Fibroblast of skin of left biceps (primary cell): ENCODE results near the gene TBX4.
A peak's percentile ranks its signal among the peaks of the same experiment; 100 is the strongest.

Experiments
- DNase-seq, 2 experiments: peaks; one replicate each; pipeline ENCODE4 v3.0.0-alpha.2; 2013; ENCODE audit warnings: low read depth in 2 of 2

Gene TBX4

DNA sequence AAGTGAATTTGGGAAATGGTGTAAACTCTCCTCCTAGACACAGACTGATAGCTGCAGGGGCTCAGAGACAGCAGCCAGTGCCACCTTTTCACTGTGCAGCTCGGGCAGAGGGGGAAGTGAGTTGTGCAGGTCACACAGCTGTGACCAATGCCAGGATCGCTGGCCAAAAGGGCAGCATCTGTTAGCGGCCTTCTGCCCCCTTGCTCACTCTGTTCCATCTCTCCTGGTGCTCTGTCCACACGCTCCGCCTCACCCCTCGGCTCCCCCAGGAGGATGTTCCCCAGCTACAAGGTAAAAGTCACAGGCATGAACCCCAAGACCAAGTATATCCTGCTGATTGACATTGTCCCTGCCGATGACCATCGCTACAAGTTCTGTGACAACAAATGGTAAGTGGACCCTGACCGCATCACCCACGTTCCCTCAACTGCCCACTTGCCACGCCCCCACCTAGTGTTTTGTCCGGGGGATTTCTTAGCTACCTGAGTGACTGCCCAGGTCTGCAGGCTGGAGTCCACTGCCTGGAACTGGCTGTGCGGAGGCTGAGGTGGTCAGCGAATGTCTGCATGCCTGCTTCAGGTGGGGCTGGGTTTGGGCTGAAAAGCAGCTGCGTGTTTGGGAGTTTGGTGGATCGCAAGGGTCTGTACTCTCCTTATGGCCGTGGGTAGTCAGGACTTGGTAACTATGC is 13.5 kb downstream of the TBX4 start:
- DNase-seq, result no peak

DNA sequence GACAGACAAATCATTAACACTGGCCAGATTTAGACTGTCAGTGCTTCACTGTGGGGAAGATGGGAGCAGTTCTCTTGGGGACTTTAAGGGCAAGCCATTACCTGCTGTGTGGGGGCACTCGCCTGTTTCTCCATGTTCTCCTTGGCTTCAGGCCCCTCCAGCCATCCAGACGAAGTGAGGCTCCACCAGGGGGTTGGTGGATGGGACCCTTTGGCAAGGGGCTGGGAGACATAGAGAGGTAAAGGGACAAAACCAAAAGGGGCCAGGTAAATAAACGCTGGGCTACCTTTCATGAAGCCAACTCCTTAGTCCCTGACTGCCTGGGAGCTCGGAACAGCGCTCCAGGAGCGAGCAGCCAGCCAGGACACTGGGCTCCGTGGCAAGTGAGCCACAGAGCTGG is 14.0 kb downstream of the TBX4 start:
- DNase-seq, result no peak

DNA sequence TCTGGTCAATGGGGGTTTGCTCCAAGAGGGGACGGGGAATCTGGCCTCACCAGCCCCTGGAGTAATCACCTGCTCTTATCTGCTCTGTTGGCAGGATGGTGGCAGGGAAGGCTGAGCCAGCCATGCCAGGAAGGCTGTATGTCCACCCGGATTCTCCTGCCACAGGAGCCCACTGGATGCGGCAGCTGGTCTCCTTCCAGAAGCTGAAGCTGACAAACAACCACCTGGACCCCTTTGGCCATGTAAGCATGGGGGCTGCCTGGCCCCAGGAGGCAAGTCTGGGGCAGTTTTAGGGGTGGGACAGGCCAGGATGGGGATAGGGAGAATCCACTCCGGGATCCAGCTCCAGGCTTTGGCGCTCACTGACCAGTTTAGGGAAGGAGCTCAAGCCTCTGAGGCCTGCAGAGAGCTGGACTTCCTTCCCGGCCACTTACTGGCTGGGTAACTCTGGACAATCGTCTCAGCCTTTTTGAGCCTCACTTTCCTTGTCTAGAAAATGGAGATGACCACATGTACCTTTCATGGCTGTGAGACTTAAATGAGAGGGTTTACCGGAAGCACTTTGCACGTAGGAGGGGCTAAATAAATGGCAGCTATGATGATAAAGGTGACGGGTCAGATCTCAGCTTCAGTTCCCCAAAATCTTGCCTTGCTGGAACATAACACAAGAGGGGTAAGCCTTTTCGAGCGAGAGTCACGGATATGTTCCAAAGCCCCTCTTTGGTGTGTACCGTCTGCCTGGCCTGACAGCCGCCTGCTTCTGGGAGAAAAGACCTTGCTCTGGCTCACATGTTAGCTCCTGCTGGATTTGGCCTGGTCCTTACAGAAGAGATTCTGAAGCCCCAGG is 15.4 kb downstream of the TBX4 start:
- no peak for DNase-seq

DNA sequence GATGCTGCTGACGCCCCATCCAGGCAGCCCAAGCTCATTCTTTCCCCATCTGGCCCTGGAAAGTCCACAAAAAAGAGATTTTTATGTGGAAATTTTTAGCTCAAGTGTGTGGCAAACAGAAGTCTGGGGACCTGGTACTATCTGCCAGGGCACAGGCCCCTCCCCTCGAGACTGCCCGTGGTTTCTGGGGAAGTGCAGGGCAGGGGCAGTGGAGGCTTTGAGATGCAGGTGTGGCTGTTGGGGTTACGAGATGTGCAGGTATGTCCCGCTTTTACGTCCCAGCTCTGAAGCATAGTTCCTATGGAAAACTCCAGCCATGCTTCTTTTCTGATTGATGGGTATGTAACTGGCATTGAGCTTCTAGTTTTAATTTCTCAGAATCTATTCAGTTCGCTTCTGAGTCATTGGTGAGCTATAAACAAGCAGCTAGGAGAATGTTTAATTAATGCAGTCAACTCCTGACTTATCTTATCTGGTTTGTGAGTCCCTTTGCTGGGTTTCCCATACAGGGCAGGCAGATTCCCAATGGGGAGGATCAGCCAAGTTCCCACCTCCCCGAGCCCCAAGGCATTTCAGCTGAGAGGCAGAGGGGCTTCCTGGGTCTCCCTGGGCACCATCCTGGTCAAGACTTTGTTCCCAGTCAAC is 16.2 kb downstream of the TBX4 start:
- DNase-seq, result no peak

DNA sequence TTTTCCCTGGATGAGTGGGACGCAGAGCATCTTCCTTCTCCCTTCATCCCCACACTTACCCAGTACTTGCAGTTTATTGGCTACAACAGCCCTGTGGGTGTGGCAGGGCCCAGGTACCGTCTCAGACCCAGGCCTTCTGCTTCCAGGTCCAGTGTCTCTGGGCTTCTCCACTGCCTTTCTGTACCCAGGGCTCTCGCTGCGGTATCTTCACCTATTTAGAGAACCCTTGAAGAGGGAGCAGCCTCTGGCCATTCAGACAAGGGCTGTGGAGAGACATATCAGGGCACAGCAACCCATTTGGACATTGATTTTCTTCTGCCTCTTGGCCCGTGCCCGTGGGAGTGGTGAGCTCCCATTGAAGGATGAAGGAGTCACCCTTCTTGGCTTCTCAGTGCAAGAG is 17.3 kb downstream of the TBX4 start:
- DNase-seq, result no peak

DNA sequence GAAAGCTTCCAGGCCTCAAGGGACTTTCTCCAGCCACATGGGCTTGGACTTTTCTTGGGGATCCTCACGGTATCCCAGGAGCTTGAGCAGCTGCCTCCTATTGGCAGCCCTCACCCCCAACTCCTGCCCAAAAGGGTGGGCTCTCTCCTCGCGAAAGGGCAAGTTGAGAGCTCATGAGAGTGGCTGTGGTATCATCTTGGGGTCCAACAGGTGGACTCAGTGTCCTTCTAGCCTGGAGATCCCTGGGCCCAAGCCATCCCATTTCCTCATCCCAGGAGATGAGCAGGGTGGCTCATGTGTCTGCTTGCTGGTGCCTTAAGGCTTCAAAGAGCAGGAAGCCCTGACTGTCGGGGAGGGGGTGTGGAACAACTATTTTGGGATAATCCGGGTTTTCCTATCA is 17.7 kb downstream of the TBX4 start:
- DNase-seq, result no peak

DNA sequence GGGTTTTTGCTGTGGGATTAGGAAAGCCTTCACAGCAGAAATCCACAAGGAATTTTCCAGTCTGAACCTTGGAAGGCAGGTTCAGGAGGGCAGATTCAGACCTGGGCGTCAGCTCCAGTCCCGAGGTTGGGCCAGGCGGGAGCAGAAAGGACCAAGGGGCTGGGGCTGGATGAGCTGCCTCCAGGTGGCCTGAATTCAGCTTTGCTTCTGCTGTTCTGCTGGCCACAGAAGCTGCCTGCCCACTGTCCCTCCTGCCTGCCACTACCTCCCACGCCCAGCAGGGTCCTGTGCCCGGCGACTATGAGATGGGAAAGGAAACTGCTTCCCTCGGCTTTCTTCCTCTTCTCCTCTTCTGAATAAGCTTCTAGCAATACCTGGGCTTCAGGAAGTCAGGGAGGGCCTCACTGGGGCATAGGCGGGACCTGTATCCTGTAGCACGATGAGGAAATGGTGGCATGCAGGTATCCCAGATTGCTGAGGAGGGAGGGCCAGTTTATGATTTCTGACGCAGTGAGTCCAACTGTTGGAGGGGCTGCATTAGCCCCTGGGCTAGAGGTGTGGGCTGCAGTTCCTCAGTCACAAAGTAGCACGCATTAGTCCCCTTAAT is 18.4 kb downstream of the TBX4 start:
- no peak for DNase-seq

DNA sequence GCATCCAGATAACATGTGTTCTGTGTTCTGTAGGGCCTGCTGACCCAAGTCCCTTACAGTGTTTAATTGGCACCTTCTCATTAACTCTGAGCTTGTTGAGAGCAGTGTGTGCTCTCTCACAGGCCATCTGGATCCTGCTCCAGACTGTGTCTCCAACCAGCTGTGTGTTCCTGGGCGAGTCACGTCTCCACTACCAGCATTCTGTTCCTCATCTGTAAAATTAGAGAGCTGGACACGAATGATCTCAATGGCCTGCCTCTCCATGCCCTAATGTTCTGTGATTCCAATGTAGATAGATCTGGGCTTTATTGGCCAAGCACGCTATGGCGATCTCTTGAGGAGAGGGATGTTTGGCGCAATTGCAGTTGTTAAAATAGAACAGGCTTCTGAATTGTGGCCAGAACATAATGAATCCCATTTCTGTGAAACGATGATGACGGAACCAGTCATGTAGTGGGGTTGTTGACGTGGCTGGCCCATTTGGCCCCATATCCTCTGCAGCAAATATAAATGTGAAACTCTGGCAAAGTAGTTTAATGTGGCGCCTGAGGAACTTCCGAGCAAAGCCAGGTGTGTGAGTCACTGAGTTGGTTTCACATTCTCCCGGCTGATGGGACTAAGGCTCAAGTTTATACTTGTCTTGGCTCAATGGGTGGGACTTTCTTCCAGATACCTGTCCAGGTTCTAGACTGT is 22.2 kb downstream of the TBX4 start:
- peak; percentile 19 to 21 for DNase-seq

DNA sequence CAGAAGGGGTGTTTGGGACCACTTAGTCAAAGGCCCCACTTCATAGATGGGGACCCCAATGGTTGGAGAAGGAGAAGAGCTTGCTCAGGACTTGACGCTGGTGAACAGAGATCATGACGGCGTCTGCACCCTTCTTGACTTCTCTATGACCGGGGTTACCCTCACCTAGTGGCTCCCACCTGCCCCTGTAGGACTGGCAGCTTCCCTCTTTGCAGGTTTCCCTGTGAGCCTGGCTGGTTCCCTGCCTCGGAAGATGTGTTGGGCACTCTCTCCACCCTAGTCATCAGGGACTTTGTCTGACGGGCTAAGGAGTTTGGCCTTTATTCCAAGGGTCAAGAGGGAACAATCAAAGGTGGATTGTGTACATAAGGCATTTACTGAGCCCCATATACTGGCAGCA is 22.7 kb downstream of the TBX4 start:
- DNase-seq, result no peak

DNA sequence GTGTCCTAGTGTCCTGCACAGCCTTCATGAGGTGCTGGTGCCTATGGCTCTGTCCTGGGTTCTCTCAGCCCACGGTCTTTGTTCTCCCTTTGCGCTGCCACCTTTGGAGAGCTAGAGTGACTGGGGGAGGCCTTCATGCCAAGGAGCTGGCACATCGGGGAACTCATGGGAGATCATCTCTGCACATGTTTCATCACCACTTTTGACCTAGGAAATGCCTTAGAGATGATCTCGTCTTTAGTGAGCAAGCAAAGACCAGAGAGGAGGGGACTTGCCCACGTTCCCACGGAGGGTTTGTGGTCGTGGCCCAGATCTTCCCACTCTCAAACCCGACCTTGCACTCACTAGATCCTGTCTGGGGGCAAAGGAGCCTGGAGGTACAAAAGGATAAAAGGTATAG is 23.5 kb downstream of the TBX4 start:
- no peak for DNase-seq

DNA sequence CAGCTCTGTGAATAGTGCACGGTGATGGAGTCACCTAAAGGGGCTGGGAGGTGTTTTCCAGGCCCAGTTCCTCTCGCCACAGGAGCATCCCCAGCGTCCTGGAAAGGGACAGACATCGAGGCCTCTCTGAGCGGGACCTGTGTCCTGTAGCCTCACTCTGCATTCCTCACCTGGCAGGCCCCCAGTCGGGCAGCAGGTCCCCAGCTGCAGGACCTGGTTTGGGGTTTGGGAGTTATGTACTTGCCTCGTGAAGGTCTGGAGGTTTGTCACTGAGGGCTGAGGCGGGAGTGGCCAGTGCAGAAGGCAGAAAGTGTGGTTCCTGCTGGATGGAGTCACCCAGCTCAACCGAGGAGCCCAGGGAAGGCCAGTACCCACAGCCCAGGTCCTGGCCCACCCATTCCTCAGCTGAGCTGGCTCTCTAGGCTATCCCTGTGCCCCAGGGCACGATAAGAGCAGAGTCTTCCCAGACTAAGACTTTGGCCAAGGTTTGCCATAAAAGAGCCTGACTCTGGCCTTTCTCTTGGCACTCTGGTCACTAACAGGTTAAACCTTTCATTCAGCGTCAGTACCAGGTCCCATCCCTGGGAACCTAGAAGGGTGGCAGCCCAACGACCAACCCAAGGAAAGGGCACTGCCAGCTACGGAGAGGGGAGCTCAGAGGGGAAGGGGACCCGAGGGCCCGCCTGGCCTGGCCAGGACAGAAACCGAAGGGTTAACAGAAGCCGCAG is 24.4 kb downstream of the TBX4 start:
- DNase-seq, result no peak

DNA sequence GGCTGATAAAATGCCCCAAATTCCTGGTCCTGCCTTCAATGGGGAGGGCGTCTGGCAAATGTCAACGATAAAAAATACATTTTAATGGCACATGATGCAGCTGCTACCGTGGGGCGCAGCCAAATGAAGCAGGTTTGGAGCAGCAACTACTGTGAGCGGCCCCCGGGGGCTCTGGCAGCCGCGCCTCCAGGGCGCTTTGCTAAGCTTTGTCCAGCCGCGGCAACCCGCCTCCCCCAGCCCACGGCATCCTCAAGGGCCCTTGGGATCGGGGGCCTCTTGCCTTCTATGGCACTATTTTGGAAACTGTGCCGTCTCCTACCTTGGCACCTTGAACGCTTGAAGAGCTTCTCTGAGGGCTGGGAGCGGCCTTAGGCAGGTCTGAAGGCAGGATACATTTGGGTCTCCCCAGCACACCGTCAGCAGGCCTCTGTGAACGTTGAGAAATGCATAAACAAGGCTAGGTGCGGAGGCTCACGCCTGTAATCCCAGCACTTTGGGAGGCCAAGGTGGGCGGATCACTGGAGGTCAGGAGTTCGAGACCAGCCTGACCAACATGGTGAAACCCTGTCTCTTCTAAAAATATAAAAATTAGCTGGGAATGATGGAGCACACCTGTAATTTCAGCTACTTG is 25.1 kb downstream of the TBX4 start:
- no peak for DNase-seq

DNA sequence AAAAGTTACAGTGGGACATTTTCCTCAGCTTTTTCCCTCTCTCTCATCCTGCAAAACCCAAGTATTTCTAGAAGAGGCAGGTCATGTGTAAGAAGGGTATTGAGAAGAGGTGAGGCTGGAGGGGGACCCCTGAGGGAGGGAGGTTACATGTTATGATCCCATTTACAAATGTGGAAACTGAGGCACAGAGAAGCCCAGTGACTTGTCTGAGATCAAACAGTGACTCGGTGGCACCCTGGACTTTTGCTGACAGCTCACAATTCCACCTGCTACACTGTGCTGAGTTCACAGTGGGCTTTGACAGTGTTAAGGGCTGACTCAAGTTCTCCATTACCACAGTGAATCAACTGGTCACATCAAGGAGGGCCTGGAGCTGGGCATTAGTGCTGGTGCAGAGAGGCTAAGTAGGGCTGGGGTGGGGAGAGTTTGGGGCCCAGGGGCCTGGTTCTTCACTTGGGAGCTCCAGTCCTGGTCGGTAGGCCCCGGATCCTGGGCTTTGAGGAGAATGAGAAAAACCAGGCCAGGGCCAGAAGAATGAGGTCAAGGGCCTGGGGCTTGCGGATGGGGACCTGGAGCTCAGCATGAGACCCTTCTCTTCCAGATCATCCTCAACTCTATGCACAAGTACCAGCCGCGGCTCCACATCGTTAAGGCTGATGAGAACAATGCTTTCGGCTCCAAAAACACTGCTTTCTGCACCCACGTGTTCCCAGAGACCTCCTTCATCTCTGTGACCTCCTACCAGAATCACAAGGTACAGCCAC is 26.0 kb downstream of the TBX4 start:
- no peak for DNase-seq

DNA sequence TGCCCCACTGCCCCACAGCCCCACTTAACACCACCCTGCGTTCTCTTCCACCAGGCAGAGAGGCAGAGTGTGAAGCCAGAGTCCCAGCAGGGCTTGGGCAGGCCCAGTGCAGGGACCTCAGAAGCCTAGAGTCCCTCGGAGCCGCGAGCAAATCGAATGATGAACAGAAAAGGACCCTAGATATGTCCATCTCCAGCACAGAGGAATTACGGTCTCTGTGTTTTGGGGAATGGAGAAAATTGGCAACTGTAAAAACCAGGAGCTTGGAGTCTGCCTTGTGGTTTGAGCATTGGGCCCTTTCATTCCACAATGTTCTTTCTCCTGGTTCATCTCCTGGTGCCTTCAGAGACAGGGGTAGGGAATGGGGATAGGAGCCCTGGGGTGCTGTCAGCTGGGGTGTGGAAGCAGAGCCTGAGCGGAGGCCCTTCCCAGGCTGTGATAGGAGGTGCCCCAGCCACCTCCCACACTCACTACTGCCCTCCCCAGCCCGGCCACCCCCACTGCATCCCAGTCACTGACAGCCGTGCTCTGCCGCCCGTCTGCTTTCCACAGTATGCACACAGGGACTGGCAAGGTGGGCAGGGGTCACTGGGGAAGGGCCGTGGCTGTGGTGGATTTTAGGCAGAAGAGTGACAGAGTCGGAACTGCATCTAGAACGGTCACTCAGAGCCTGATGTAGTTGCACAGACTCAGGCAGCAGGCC is 26.7 kb downstream of the TBX4 start:
- no peak for DNase-seq

DNA sequence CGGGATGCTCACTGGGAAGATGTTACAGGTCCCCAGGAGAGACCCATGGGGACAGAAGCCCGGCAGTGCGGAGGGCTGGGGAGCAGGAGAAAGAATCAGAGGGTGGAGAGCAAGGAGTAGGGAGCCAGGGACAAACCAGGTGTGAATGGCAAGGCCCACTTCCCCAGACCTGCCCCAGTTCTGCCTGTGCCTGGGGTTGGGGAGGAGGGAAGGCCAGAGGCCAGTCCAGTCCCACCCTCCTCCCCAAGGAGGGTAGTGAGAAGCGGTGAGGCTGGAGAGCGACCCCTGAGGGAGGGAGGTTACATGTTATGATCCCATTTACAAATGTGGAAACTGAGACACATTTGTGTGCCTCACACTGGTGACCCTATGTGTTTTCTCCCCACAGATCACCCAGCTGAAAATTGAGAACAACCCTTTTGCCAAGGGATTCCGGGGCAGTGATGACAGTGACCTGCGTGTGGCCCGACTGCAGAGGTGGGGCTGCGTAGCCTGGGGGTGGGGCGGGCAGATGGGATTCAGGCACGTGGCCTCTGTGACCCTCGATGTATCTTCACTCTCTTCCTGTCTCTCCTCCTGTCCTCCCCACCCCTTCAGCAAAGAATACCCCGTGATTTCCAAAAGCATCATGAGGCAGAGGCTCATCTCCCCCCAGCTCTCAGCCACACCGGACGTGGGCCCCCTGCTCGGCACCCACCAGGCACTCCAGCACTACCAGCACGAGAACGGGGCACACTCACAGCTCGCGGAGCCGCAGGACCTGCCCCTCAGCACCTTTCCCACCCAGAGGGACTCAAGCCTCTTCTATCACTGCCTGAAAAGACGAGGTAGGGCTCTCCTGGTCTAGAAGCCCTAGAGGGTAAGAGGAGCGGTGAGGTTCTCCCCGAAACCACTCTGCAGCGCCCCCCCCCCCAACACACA is 27.5 kb downstream of the TBX4 start:
- no peak for DNase-seq

DNA sequence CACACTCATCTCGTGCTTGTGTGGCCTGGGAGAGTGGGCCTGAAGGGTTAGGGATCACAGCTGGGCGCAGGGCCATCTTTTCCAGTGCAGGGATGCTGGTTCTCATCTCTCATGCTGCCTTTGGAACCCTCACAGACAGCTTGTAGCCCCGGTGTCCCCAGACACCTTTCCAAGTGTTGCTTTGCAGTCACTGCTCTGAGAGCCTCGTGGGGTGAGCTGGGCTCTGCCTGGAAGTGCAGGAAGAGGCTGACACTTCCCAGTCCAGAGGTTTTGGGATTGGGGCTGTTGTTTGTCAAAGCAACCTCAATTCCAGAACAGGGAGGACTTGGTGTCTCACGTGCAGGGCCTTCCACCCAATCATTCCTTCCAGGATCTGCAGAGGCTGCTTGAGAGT is 28.2 kb downstream of the TBX4 start:
- DNase-seq, result no peak

DNA sequence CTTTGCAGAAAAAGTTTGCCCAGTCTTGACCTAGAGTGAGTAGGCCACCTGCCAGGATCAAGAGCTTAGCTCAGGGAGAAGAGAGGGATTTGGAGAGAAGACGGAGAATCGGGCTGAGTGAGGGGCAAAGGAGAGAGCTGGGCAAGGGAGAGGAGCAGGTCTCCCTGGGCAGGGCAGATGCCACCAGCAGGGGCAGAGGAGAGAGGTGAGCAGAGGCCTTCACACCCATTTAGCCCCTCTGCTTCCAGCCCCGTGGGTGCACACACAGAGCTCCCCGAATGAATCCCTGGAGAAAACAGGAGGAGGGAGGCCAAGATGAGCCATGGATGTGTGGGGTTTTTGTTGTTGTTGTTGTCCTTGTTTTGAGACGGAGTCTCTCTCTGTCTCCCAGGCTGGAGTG is 29.2 kb downstream of the TBX4 start:
- no peak for DNase-seq

DNA sequence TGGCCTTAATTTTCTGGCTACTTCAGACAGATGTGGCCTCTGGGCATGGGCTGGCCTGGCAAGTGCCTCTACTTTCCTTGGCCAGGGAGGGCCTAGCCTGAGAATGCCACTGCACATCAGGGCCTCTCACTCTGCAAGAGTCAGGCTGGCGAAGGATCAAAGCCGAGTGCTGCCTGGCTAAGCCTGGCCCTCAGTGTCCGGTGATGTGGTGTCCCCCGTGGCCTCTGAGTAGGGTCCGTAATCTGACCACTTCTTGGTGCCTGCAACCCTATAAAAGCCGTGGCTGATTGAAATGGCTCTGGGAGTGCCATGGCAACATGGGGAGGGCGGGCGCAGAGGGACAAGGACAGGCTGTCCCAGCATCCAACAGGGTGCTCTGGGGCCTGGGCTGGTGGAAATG is 30.2 kb downstream of the TBX4 start:
- DNase-seq, result no peak
